ENCODE results near the gene ADM2.
A peak's percentile ranks its signal among the peaks of the same experiment; 100 is the strongest.
"Not testable (repeated sequence)": the region's sequence is repeated elsewhere in the genome, so short reads cannot be mapped to it uniquely, and the experiment has no call there.

The ADM2 gene

DNA sequence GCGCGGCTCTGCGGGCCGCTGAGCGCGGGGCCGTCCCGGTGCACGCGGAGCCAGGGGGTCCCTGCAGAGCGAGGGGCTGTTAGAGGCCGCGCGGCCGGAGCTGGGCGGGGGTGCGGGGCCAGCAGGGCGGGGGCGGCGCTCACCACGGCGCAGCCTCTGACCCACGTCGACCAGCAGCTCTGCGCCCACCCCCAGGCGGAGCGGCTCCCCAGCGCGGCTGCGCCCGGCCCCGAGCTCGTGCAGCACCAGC, 44.4 kb downstream of the ADM2 start:
- no peak for DNase-seq (ENCODE audit: low spot score)

DNA sequence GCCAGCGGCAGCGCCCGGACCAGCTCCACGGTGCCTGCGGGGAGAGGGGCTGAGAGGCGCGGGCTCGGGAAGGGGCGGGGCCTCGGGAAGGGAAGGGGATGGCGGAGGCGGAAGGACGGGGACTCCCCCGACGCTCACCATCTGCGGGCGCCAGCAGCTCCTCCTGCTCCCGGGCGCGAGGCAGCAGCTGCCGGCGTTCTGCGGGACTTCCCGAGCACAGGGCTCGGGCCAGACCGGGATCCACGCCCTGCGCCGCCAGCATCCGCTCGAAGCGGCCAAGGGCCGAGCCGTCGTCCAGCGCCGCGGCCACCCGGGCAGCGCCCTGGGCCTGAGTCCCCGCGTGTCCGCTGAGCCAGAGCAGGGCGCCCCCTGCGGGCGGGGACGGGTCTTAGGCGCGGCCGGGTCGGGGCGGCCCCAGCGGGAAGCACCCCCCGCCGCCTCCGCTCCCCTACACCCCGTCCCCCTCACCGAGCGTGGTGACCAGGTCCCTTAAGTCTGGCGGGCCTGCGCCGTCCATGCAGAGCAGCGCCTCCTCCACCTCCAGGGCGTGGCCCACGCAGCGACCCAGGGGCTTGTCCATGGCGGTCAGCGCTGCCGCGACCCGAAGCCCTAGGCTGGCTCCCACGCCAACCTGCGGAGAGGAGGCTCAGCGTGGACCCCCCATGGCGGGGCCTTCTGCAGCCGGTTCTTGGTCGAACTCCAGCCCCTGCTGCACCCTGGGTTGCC, 44.9 kb downstream of the ADM2 start:
- DNase-seq (ENCODE audit: low spot score) = peak; percentile 89

DNA sequence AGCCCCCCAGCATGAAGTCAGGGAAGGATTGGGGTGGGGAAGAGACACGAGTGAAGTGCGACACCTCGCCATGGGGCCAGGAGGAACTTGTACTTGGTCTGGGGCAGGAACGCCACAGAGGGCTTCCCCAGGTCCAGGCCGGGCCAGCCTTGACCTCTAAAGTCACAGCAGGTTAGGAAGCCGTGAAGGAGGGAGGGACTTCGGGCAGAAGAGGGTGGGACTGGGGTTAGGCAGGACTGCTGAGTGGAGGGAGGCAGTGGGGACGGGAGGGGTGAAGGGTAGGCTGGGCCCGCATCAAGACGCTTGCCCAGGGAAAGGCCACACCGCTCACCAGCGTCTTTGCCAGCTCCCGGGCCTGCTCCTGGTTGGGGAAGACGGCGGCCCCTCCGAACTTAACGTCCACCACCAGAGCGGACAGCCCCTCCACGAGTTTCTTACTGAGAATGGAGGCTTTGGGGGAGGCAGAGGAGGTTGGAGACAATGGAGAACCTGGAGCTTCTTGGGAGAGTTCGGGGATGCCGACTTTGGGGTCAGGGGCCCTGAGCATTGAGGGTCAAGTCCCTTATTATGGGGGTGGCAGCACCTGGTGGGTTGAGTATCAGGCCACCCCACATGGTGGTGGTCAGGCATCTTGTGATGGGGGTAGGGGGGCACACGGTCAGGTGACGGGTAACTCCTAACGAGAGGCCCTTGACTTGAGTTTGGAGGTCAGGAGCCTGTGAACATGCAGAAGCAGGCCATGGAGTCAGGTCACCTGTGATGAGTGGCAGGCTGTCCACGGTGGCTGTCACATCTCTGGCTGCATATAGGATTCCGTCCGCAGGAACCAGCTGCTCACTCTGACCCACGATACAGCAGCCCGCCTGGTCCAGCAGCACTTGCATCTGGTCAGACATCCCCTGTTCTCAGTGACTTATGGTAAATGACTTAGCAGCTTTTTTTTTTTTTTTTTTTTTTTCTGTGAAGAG, 45.8 kb downstream of the ADM2 start:
- DNase-seq (ENCODE audit: low spot score) = no peak

DNA sequence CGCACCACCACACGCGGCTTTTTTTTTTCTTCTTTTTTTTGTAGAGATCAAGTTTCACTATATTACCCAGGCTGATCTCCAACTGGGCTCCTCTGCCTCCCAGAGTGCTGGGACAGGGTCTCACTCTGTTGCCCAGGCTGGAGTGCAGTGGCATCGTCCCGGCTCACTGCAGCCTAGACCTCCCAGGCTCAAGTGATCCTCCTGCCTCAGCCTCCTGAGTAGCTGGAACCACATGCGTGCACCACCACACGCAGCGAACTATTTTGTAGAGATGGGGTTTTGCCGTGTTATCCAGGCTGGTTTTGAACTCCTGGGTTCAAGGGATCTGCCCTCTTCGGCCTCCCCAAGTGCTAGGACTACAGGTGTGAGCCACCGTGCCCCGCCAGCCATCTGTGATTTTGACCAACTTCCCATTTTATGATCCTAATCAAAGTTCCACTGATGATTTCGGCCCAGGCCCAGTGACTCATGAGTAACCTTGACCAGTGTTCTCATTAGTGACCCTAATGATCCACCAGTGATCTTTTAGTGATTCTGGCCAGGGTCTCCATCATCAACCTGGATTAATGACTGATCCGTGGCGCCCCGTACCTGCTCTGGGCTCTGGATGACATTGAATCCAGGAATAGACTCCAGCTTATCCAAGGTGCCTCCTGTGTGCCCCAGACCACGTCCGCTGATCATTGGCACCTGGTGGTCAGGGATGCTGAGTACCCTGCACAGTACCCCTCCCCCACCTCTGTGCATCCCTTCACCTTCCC, 46.8 kb downstream of the ADM2 start:
- no peak for DNase-seq (ENCODE audit: low spot score)

DNA sequence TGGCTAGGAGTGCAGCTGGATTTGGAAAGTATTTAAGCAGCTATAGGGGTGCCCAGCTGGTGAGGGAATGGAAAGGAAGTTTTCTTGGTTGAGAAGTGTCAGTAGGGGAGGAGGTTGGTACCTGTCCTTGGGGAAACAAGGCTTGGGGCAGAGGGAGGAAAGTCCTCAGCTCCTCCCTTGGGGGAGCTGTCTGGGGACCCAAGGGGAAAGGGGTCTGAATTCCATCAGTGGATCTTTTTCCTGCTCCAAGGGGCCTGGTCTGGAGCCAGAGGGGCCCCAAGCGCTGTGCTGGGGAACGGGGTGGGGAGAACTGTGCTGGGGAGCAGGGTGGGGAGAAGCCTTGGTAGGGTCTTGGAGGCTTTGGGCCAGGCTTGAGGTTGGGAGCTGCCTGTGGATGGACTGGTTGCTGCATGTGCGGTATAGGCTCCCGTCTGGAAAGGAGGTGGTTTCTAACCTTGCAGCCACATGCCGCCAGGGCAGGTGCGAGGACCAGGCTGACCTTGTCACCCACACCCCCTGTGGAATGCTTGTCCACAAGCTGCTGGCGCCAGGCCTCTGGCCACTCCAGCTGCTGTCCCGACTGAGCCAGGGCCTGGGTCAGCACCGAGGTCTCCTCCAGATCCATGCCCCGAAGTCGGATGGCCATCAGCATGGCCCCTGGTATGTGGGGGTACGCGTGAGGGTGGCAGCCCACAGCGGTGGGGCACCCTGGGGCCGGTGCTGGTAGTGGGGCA, 47.5 kb downstream of the ADM2 start:
- DNase-seq (ENCODE audit: low spot score) = peak; percentile 24

DNA sequence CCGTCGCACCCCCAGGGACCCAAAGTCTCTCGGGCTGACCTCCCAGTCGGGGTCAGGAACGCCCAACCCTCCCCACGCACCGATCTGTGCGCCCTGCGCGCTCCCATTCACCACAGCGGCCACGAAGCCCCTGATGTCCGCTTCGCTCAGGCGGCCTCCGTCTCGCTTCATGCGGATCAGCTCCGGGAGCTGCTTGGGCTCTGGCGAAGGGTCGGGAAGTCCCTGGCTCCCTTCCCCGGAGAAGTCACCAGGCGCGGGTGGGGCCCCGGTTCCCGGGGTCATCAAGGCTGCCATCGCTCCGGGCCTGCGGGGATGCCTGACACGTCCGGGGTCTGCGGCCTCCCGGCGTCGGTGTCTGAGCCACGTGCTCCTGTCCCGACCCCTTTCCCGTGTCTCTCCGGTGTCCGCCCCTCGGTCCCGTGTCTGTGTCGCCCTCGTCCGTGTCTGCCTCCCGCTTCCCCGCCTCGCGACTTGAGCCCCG, 48.1 kb downstream of the ADM2 start:
- peak; percentile 38 for DNase-seq (ENCODE audit: low spot score)

DNA sequence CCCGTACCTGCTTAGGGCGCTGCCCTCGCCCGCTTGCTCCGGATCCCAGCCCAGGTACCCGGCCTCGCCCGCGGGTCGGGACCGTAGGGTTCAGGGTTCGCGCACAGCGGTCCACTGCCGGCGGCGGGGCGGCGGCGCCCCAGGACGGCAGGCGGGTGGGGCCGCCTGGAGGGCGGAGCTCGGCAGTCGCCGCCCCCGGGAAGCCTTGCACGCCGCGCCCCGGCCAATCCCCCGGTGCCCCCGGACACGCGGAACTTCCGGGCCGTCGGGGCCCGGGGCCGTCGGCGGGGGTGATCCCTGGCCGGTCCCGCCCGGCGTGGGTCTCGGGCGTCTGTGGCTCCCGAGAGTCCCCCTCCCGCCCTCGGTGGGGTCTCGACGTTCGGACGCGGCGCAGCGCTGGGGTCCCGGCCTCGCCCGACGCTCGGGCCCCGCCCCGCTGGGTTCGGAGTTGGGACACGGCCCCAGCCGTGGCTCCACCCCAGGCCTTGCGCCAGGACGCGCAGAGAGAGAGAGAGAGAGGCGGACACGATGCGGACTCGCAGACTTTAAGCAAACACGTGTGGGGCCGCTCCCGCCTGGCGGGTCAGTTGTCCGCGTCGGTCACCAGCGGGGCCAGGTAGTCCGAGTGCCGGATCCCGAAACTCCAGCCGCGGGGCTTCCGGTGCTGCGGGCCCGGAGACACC, 48.7 kb downstream of the ADM2 start, which contains the start of gene TYMP:
TYMP (minus strand) TSS at position 116 of the 683 bp plus-strand sequence. CDS start 303 bp downstream, outside the sequence.
- DNase-seq (ENCODE audit: low spot score) = peak; percentile 50

DNA sequence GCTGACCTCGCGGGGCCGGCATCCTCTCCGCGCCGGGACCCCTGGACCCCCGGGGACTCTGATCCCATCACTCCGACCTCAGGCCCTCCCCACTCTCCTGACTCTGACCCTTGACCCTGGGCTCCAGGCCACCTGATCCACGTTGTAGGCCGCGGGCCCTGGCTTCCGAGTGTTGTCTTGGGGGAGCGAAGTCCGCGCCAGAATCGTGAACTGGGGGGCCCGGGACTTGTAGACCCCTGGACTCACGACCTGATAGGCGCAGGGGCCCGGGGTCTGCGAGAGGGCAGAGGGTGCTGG, 49.2 kb downstream of the ADM2 start:
- DNase-seq (ENCODE audit: low spot score) = no peak

DNA sequence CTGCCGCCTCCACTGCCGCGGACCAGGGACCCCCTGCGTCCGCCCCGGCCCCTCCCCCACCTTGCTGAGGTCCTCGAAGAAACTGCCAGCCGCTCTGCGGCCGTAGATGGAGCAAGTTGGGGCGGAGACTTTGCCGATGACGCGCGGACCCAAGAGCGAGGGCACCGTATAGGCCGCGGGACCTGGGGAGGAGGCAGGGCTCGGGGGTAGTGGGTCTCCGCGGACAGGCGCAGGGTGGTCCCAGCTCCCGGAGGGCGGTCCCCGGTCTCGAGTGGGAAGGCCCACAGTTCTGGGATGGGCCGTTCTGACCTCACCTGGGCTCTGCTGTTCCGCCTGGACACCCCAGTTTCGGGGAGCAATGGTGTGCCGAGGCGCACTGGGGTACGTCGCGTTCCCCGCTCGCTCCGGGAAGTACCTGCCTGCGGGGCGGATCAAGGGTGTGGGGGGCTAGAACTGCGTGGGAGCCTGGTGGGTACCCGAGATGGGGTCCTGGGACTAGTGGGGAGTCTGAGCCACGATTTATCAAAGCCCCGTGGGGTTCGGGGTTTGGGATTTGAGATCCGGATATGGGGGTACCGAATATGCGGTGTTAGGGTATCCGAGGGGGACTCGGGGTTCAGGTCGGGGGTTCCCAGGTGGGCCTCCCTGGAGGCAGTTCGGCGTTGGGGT, 49.7 kb downstream of the ADM2 start:
- peak; percentile 67 for DNase-seq (ENCODE audit: low spot score)

DNA sequence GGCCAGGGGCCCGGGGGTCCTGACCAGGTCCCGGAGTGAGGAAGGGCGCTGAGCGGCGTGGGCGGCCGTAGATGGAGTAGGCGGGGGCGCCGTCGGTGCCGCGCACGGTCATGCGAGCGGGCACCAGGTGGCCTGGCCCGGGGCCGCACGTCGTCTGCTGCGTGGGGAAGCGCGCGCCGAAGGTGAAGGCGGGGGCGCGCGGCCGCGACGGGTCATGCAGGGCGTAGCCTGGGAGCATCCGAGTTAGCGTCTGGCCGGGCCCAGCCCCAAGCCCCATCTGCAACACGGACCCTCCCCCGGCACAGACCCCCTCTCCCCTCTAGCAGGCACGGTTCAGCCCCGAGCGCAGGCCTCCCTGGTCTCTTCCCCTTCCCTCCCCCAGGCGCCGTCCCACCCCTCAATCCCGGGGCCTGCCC, 50.2 kb downstream of the ADM2 start:
- DNase-seq (ENCODE audit: low spot score) = peak; percentile 67

DNA sequence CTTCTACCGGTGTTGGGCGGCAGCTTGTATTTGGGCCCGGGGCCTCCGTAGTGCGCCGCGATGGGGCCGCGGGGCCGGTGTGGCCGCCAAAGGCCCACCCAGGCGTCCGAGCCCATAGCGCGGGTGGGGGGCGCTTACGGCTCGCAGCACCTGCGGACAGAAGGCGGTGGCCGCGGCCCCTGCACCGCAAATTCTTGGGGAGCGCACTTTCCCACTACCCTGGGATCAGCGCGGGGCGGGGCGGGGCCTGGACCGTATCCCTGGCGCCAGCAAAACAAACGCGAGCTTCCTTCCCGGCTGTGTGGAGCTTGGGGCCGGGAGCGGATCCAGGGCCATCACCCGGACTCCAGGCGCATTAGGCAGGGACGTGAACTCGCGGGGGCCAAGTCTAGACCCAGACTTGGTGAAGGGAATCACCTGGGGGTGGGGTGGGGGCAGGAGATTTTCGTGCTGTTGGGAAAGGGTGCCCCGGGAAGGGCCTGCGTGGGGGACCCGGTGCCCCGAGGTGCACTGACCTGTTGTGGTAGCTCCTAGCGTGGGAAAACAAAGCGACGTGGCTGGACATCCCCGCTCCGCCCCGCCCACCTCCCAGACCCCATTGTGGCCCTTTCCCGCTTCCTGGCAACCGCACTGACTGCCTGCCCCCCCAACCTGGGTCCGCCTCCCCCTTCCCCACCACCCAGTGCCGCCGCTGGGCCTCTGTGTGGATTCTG, 50.8 kb downstream of the ADM2 start:
- peak; percentile 78 for DNase-seq (ENCODE audit: low spot score)

DNA sequence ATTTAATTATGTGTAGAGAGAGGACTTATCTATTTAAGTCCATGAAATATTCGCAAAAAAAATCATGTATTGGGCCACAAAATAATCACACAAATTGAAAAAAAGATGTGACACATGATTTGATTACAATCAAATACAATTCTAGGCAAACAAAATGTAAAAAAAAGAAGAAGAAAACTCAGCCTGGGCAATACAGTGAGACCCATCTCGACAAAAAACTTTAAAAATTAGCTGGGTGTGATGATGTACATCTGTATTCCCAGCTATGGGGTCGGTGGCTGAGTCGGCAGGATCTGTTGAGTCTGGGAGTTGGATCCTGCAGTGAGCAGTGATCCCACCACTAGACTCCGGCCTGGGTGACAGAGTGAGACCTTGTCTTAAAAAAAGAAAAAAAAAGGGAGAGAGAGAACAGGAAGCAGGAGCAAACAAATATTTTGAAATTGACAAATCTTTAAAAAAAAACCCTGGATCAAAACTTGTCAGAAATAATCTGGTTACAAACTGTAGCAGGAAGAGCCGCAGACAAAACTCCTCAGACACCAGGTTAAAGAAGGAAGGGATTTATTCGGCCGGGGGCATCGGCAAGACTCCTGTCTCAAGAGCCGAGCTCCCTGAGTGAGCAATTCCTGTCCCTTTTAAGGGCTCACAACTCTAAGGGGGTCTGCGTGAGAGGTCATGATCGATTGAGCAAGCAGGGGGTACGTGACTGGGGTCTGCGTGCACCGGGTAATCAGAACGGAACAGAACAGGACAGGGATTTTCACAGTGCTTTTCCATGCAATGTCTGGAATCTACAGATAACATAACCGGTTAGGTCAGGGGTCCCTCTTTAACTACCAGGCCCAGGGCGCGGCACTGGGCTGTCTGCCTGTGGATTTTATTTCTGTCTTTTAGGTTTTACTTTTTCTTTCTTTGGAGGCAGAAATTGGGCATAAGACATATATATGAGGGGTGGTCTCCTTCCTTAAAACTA, 51.8 kb downstream of the ADM2 start:
- DNase-seq (ENCODE audit: low spot score) = no peak

DNA sequence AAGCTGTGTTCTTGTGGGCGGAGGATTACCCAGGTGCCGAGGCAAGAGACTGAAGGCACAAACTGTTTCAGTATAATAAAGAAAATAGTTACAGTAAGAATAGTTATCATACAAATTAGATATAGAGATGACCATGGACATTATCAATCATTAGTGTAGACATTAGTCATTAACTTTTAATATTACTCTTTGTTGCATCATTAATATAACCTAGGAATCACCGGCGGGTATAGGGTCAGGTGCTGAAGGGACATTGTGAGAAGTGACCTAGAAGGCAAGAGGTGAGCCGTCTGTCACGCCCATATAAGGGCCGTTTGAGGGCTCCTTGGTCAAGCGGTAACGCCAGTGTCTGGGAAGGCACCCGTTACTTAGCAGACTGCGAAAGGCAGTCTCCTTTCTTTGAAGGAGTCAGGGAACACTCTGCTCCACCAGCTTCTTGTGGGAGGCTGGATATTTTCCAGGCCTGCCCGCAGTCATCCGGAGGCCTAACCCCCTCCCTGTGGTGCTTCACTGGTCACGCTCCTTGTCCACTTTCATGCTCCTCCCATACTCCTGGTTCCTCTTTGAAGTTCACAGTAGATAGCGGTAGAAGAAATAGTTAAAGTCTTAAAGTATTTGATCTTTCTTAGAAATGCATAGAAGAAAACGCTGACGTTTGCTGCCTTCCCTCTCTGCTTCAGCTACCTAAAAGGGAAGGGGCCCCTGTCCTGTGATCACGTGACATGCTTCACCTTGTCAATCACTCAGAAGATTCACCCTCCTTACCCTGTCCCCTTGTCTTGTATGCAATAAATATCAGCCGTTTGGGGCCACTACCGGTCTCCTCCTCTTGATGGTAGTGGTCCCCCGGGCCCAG, 52.7 kb downstream of the ADM2 start:
- DNase-seq (ENCODE audit: low spot score) = not testable (repeated sequence)

DNA sequence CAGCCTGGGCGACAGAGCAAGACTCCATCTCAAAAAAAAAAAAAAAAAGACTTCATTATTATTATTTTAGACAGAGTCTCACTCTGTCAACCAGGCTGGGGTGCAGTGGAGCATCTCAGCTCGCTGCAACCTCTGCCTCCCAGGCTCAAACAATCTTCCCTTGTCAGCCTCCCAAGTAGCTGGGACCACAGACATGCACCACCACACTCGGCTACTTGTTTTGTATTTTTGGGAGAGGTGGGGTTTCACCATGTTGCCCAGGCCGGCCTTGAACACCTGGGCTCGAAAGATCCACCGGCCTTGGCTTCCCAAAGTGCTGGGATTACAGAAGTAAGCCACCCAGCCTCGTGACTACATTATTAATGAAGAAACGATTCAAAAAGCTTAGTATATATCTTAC, 53.8 kb downstream of the ADM2 start:
- DNase-seq (ENCODE audit: low spot score) = no peak
